Ammon's horn (tissue), 1 donor: ENCODE data around the gene GDA.
"Not testable (repeated sequence)": the region's sequence is repeated elsewhere in the genome, so short reads cannot be mapped to it uniquely, and the experiment has no call there.

Experiments
- DNase-seq: peaks from one replicate; pipeline ENCODE4 v3.0.0-alpha.2; 2016; ENCODE audit warnings: low spot score

The GDA gene

DNA sequence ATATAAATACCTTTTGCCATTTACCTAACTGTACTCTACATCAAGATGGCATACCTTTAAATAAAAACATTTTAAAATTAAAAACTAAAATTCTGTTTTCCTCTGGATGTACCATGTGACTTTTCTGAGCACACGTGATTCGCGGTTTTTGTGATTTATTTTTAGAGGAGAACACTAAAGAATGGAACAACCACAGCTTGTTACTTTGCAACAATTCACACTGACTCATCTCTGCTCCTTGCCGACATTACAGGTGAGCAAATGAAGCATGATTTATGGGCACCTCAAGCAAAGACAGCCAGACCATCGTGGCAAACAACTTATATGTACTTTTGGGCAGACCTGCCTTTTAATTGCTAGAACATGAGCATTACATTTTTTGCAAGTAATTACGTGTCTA, 61.3 kb downstream of the GDA start:
- no peak for DNase-seq

DNA sequence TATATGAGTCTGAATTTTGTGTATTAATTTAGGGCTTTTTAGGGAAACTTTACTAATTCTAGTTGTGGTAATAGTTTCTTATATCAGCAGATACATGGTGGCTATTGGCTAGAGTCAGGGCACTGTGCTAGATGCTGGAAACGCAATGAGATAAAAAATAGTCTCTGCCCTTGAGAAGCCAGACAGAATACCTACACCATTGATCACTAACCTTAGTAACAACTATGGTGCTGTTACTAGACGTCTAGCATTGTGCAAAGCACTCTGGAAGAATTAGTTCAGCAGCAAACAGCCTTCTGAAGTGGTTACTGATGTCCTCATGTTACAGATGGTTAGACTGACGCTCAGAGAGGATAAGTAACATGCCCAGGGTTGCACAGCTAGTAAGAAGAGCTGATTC, 61.8 kb downstream of the GDA start:
- no peak for DNase-seq

DNA sequence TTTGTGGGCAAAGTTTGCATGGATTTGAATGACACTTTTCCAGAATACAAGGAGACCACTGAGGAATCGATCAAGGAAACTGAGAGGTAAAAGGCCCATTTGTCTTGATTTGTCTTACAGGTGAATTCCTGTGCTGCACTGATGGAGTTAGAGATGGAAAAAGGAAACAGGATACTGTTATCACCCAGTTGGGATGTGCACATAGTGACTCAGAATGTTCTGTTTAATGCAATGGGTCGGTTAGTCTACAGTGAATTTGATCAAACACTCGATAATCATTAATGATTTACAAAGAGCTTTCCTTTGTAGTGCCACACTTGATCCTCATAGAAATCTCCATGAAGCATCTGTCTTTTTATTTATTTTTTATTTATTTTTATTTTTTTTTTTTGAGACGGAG, 64.7 kb downstream of the GDA start:
- no peak for DNase-seq

DNA sequence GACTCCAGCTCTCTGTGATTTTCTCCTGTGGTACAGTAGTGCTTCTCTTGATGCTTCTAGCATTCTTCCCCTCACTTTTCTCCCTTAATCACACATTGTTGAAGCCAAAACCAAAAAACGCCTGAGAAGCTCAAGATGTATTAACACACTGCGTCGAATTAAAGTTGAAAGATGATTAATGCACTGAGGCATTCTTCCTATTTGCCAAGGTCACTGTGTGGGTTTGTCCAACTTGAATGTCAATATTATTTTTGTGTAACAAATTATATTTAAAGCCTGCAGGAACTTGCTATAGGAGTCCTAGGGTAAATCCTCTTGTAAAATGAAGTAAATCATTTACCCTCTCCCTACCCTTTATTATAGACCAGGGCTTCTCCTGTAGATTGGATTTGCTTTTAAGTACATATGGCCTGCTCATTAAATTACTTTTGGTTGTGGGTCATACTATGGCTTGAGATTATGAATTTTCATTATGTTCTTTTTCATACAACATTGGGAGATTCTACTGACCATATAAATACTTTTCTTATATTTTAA, 68.1 kb downstream of the GDA start:
- no peak for DNase-seq

DNA sequence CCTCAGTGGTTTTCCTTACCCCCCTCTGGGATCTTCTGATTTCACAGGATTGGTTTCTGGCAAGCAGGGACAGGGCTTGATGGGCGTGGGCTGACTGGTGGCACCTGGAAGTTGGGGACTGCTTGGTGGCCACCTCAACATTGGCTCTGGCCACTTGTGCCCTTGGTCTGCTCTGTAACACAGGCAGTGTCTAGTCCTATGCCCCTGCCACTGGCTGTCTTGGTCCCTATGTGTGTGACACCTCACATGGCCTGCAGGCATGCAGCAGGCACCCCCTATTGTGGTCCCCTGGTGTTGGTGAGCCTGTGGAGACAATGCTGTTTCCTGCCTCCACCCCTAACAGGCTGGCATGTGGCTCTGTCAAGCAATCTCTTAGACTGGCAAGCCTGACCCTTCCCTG, 71.3 kb downstream of the GDA start:
- DNase-seq = no peak

DNA sequence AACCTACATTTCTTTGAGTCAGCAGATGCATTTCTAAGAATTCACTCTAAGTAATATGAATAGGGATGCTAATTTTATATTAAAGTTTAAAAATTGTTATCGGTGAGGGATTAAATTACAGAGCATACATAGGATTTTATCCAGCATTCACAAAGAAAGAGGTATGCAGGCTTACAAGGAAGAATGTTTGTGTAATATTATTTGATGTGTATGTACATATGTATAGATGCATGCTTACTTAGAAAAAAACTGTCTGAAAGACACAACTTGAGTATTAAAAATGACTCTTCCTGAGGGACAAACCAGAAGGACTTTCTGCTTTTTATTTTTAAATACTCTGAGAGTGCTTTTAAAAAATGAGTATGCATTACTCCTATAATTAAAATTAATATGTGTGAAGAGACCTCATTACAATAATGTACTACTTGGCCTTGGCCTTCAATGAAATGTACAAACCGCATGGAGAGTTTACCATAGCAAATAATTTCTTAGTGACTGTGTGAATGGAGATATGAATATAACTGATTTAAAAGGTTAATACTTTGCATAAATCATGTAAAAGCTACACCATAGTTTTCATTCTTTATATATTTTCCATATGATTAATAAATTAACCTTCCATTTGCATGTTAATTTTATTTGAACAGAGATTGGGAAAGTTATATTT, 77.0 kb downstream of the GDA start:
- DNase-seq = no peak

DNA sequence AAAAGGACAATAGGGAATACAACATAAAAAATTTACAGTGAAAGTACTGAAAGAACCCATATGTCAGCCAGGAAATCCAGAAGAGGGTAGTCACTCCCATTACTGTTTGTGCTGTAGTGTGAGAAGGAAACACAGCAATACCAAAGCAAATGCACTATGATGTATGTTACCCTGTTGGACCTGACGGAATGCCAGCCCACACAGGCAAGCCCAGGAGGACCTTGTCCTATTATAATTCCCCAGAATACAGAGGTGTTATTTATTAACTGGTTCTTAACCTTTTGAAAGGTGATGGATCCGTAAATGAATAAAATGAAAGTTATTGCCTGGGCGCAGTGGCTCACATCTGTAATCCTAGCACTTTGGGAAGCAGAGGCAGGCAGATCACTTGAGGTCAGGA, 79.0 kb downstream of the GDA start:
- no peak for DNase-seq

DNA sequence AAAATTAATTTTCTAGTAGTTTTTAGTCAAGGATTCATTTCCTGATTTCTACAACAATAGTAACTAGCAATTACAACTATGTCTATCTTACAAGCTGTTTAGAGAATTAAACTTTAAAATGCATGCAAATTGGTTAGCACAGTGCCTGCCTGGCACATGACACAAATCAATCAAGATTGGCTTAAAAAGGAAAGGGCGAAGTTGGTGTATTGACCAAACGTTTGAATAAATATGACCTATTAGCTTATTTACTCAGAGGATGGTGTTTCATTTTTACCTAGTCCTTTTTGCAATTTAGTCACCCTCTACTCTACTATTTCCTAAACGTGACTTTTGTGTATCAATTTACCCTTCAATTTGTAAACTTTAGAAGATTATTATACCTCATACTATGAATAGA, 83.5 kb downstream of the GDA start:
- no peak for DNase-seq

DNA sequence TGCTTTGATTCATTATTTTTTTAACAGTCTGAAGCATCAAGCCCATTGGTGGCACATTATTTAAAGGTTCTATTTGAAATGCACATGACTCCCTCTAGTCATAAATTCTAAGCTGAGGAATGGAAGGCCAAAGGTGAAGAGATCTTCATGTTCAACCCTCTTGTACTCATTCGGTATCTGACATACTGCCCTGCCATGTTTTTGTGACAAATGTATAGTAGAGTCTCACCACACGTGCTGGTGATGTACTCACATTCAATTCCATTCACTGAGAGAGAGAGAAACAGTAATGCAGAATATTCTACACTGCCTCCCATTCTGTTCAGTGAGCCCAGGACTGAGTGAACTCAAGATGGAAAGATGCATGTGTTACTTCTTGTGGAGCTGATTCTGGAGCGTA, 98.3 kb downstream of the GDA start:
- DNase-seq = no peak

DNA sequence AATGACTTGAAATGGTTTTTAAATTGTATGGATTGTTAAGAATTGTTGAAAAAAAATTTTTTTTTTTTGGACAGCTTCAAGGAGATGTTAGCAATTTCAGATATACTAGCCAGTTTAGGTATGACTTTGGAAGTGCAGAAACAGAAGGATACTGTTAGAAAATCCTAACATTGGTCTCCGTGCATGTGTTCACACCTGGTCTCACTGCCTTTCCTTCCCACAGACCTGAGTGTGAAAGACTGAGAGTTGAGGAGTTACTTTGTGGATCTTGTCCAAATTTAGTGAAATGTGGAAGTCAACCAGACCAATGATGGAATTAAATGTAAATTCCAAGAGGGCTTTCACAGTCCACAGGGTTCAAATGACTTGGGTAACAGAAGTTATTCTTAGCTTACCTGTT, 102.3 kb downstream of the GDA start:
- DNase-seq = no peak

DNA sequence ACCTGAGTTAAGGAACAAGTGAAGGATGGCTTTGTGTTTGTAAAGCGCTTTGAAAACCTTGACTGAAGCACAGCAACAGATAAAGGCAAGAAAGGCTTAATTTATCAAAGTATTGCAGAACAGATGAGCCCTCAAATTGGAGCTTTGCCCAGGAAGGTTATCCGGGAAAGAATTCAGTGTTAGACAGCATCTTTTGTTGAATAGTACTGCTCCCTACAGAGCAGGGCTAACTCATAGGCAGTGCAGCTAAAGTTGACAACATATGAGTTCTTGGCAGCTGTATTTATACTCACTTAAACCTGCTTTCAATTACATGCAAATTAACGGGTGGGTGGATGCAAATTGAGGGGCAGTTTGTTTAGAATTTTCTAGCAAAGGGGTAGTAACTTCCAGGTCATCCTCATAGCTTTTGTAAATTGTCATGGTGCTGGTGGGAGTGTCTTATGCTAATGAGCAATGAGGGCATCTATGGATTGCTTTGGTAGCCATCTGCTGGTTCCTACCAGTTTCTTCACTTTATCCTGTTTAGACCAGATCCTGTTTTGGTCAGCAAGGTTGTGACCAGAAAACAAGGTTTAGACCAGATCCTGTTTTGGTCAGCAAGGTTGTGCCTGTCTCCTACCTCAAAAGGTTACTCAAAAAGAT, 105.8 kb downstream of the GDA start:
- peak; percentile 23 for DNase-seq

DNA sequence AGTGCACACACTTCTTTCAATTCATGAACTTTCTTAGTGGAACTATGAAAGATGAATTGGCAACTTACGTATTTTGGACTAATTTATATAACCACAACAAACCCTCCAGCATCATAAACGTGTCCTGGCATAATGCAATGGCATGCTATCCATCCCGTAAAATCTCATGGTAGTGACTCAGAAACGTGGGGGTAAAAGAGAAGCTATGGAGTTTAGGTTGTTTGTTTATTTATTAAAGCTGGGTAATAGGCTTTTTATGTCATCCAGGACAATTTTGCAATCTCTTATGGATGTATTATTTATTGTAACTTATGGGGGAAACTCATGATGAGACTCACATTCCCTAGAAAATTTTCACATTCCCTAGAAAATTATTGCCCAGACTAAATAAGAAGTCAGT, 106.3 kb downstream of the GDA start:
- DNase-seq = no peak

DNA sequence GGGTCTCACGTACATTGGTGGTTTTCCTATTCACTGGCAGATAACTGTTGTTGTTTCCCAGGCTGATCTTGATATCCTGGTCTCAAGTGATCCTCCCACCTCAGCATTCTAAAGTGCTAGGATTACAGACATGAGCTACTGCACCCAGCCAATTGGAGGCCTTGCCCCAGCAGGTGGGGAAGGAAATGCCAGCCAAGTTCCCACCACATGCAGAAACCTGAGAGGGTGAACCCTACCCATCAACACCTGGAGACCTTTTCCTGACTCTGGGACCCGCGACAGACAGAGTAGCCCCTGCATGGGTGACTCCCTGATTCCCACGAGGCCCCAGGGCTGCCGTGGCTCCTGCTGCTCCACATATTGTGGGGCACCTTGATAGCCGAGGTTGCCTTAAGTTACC, 107.7 kb downstream of the GDA start:
- DNase-seq = no peak

DNA sequence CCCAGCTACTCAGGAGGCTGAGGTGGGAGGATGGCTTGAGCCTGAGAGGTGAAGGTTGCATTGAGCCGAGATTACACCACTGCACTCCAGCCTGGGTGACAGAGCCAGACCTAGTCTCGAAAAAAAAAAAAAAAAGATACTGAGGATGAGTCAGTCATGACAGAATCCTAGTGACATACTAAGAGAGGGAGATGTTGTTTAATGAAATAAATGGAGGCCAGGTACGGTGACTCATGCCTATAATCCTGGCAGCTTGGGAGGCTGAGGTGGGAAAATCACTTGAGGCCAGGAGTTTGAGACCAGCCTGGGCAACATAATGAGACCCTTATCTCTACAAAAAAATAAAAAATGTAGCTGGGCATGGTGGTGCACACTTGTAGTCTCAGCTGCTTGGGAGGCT, 108.6 kb downstream of the GDA start:
- no peak for DNase-seq

DNA sequence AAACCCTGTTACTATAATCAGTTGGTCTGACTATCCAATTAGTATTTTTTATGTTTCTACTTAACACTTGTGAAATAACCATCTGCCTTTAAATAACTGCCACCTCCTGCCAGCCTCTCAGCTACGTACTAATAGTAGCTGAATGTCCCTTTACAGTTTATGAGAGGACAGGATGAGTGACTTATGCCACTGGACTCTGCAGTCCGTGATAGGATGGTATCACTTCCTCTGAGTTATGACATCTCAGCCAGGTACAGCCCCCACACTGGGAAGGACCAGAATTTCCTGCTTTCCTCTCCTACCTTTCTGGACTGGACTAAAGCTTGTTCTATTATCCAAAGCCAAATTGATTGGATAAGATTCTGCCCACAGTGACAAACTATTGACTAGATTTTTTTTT, 112.8 kb downstream of the GDA start:
- DNase-seq = no peak

DNA sequence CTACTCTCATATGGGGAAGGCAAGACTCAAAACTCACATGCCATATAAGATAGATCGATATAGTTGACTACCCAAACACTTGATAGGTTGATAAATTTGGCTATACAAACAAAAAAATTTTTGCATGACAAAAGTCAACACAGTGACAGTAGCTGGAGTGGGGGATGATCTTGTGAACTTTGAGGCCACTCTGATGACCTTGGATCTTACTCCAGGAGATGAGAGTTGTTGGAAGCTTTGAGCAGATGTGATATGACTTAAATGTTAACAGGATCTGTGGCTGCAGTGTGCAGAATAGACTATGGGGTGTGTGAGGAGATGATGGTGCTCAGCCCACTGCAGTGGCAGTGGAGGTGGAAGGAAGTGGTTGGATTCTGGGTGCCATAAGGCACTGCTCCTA, 114.3 kb downstream of the GDA start:
- no peak for DNase-seq

DNA sequence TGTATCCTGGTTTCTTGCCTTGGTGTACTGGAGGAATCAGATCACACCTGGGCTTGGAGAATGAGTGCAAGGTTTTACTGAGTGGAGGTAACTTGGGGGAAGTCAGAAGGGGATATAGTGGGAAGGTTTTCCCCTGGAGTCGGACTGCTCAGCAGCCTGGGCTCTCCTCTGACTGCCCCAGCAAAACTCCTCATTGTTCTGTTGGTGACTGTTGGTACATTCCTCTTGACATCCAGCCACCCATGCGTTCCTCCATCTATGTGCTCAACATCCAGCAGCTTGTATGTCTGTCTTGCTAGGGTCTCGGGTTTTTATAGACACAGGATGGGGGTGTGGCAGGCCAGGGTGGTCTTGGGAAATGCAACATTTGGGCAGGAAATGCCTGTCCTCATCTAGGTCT, 119.7 kb downstream of the GDA start:
- no peak for DNase-seq

DNA sequence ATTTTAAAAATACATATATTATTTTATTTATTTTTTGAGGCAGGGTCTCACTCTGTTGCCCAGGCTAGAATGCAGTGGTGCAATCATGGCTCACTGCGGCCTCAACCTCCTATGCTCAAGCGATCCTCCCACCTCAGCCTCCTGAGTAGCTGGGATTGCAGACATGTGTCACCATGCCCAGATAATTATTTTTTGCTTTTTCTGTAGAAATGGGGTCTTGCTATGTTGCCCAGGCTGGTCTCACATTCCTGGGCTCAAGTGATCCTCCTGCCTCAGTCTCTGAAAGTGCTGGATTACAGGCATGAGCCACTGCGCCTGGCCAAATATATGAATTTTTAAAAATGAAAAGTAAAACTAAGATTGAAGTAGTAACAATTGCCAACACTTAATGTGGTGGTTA, 121.1 kb downstream of the GDA start:
- DNase-seq = not testable (repeated sequence)

DNA sequence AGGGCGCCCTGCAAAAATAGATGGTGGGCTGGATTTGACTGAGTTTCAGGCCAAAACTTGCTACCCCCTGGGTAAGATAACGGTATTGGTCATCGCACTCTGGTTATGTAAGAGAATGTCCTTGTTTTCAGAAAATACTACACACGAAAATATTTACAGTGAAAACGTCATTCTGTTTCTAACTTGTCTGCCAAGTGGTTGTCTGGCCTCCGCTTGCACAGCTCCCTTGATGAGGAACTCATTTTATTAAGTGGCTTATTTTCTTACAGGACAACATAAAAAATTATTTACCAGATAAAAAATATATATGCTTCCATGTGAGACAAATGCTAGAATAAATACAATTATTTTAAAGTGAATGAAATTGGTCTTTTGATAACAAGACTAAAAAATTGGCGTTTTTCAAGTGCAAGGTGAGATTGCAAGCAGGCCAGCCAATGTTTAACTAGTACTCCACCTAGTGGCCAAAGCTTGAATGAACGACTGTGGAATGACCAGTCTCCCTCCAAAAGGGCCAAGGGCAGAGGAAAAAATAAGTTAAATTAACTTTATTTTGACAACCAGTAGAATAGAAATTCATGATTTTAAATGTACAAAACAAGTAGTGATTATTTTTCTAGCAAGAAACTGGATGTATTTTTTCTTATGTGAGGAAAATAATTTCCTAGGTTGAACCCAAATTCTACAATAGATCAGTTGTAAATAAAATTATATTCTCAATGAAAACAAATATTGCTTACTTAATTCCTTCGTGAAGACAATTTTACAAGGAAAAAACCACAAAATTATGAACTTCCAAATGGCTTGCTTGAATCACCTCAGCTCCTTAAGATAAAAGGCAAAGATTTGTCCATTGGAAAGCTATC, 122.6 kb downstream of the GDA start:
- peak; percentile 73 for DNase-seq

DNA sequence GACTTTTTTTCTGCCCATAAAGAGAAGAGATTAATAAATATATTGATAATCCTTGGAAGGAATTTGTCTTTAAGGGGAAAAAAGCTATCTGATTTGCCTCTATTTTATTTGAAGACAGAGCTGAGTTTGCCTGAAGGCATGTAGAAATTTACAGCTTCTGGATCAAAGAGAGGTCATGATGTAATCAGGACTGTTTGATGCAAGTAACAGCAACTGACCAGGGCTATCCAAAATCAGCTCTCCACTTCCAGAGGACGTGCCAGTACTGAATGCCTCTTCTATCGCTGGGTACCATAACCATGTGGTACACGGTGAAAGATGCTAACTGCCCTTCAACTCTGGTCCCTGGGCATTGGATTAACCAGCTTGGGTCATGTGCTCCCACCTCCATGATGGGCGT, 125.2 kb downstream of the GDA start:
- DNase-seq = no peak

DNA sequence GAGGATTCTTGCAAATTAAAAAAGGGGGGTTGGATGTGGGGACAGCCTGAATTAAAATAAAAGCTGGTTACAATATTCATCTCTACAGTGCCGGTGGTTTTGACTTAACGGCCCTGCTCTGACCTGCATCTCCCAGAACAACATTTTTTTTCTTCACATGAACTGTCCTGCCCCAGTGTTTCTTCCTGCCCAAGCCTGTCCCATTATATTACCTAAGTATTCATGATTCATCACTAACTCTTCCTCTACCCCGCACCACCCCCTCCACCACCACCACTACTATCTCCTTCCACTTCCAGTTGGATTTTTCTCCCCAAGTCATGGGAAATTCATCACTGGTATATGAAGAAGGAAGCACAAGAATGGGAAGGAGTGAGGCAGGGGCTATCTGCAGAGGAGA, 125.7 kb downstream of the GDA start:
- no peak for DNase-seq

DNA sequence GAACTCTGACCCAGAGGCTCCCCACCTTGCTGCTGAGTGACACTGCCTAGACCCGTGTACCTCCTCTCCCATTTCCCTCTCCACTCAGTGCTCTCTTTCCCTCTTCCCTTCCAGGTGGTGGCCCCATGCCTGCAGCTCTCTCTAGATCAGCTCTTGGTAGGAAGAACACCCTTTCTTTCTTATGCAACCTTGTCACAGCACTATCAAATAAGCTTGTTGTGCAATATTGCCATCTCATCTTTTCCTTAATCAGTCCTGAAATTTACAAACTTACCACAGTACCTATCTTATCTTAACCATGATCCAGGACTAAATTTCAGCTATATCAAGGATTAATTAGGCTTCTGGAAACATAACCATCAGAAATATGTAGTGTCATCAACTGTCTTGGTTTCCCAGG, 127.2 kb downstream of the GDA start:
- no peak for DNase-seq

DNA sequence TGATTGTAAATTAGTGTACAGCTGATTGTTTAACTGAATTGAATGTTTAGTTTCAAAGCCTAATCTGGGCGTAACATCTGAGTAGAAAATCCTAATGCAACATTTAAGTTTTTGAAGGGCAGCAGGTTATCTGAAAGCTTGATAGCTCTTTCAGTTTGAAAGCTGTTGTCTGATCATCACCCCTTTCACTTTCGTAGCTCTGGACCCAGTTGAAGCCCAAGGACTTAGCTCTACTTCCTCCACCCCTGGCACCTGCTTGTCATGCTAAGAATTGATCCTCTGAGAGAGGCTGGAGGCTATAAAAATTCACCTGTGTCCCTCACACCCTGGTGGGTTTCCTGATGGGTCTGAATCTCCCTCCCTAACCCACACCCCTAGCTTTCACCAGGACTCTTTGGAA, 129.7 kb downstream of the GDA start:
- no peak for DNase-seq
